H9 (cell line): ENCODE measurements around the gene CCL4L2. TPM values are rescaled to one million over a fixed set of nuclear protein-coding genes. Genes with fewer than 3 reads are reported as not detected.

Experiments
- total RNA-seq: library from RNA; stranded (reverse); gene quantifications from 2 replicates; pipeline ENCODE4 v1.2.1, GENCODE V29; 2021

The CCL4L2 gene
- total RNA-seq, 1 experiment from 2014 or later: not detected

Other genes starting within 250 kb of the CCL4L2 start
- gene CCL16, start 229.6 kb upstream of the CCL4L2 start, total RNA-seq: not detected in 2 replicates
- not detected in 2 replicates for gene CCL14, start 224.3 kb upstream of the CCL4L2 start, total RNA-seq
- not detected in 2 replicates for gene CCL15, start 209.5 kb upstream of the CCL4L2 start, total RNA-seq
- gene CCL23, start 193.1 kb upstream of the CCL4L2 start, total RNA-seq: not detected in 2 replicates
- gene CCL18, start 146.8 kb upstream of the CCL4L2 start, total RNA-seq: not detected in 2 replicates
- gene CCL3, start 120.9 kb upstream of the CCL4L2 start, total RNA-seq: not detected in 2 replicates
- gene CCL4, start 107.2 kb upstream of the CCL4L2 start, total RNA-seq: not detected in 2 replicates
- 5.5 and 8.8 TPM in 2 replicates for gene TBC1D3B, start 34.4 kb upstream of the CCL4L2 start, total RNA-seq
- gene CCL3L1, start 14.3 kb upstream of the CCL4L2 start, total RNA-seq: 0.29 TPM in 1 of 2 replicates, not detected in the other
- gene TBC1D3I, start 53.5 kb downstream of the CCL4L2 start, total RNA-seq: 0.35 TPM in 1 of 2 replicates, not detected in the other
- gene TBC1D3G, start 112.8 kb downstream of the CCL4L2 start, total RNA-seq: not detected in 2 replicates
- not detected in 2 replicates for gene TBC1D3H, start 177.4 kb downstream of the CCL4L2 start, total RNA-seq